CD4-positive, CD25-positive, alpha-beta regulatory T cell (primary cell): Measurements from ENCODE around the gene SLC9A9. TPM values are rescaled to one million over a fixed set of nuclear protein-coding genes. Genes with fewer than 3 reads are reported as not detected.

Experiments
- ATAC-seq, 2 donors: fragments of 150-1000 bp; cut with Tn5 transposase; one replicate each; pipeline ENCODE4 v1.10.0; 2021; ENCODE audit warnings: low read depth in 2 of 2, moderate number of reproducible peaks in 2 of 2, moderate library complexity in 1 of 2
- DNase-seq, 3 donors: peaks; one replicate each; pipeline versions ENCODE4 v3.0.0 to v3.0.0-alpha.2; 2012 to 2022; ENCODE audit warnings: mixed read lengths in 1 of 3
- H3K27ac ChIP-seq: one replicate; pipeline ENCODE4 v1.7.0; 2013; ENCODE audit warnings: mild to moderate bottlenecking, low read length; ENCODE audit not compliant: insufficient read depth, poor library complexity, severe bottlenecking
- H3K27me3 ChIP-seq: one replicate; pipeline ENCODE4 v1.7.0; 2013; ENCODE audit warnings: low read length; ENCODE audit not compliant: control insufficient read depth, insufficient read depth
- H3K36me3 ChIP-seq: one replicate; pipeline ENCODE4 v1.7.0; 2013; ENCODE audit warnings: mild to moderate bottlenecking, low read length, moderate library complexity; ENCODE audit not compliant: control insufficient read depth, insufficient read depth
- H3K4me1 ChIP-seq: 2 replicates; pipeline ENCODE4 v1.7.0; 2013; ENCODE audit warnings: mild to moderate bottlenecking, low read length; ENCODE audit not compliant: insufficient read depth, control insufficient read depth, poor library complexity, severe bottlenecking
- H3K4me3 ChIP-seq: one replicate; pipeline ENCODE4 v1.7.0; 2013; ENCODE audit warnings: low read depth, mild to moderate bottlenecking, low read length, moderate library complexity
- H3K9me3 ChIP-seq, 2 experiments: 1 replicate in 1 of 2; 2 replicates in 1 of 2; pipeline ENCODE4 v1.7.0; 2013; ENCODE audit warnings: low read length in 2 of 2, mild to moderate bottlenecking in 1 of 2, moderate library complexity in 1 of 2; ENCODE audit not compliant: control insufficient read depth in 2 of 2
- H3K27ac Mint-ChIP-seq, 3 donors: one replicate each; pipeline ENCODE4 v1.8.0; 2020 to 2022; ENCODE audit warnings: mild to moderate bottlenecking in 3 of 3, mixed read lengths in 3 of 3, moderate library complexity in 2 of 3
- H3K27me3 Mint-ChIP-seq: one replicate; pipeline ENCODE4 v1.8.0; 2022; ENCODE audit warnings: mild to moderate bottlenecking, mixed read lengths
- H3K36me3 Mint-ChIP-seq: one replicate; pipeline ENCODE4 v1.8.0; 2020; ENCODE audit warnings: mixed read lengths
- H3K4me1 Mint-ChIP-seq, 4 donors: one replicate each; pipeline ENCODE4 v1.8.0; 2020 to 2022; ENCODE audit warnings: mixed read lengths in 4 of 4, mild to moderate bottlenecking in 1 of 4
- H3K4me3 Mint-ChIP-seq, 4 donors: one replicate each; pipeline ENCODE4 v1.8.0; 2020 to 2022; ENCODE audit warnings: mild to moderate bottlenecking in 4 of 4, mixed read lengths in 4 of 4, moderate library complexity in 3 of 4
- H3K9me3 Mint-ChIP-seq, 7 donors: one replicate each; pipeline ENCODE4 v1.8.0; 2020 to 2022; ENCODE audit warnings: mixed read lengths in 7 of 7, mild to moderate bottlenecking in 3 of 7, moderate library complexity in 2 of 7
- polyA plus RNA-seq, 4 donors: library from polyadenylated mRNA; unstranded; fragments of 300-500 nt; fragmentation: Illumina TruSeq; gene quantifications; one replicate each; pipeline ENCODE4 v1.2.3, GENCODE V29; 2021
- total RNA-seq: library from RNA; stranded (reverse); gene quantifications from one replicate; pipeline ENCODE4 v1.2.3, GENCODE V29; 2022

Gene SLC9A9
- total and polyA plus RNA-seq, 5 donors from 2014 or later: 31.7 to 49.3 (median 46.4) TPM

DNA sequence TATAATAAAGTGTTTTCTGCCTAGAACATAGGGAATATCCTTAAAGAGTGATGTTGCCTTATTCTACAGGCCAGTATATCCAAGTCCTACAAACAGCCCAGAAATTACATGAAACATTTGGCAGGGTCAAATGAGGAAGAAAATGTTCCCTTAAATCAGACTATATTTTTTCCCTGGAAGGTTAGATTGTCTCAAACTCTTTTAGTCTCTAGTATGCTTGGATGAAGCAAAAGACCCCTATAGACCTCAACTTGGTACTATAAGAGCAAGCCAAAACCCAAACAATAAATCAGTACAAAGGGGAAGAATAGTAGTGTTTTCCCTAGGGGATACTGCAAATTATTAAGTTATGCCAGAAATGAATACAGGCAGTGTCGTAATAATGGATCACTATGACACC lies 310.2 kb downstream of the SLC9A9 start:
- no peak for ATAC-seq
- H3K36me3 Mint-ChIP-seq: peaks cover 9% of the 10 kb centered on the region

GRCh38 chr3:143536817-143537535 lies 311.3 kb downstream of the SLC9A9 start:
- Histone ChIP-seq H3K4me1 (peaks cover 3% of the 10 kb centered on the region), H3K36me3 (no peaks in the 10 kb centered on the region), H3K27me3 (no peaks in the 10 kb centered on the region), H3K4me3 (no peak overlapping the region), H3K27ac (no peak overlapping the region), H3K9me3 (no peaks in the 10 kb centered on the region)
- H3K4me1 Mint-ChIP-seq: peaks cover 9 to 21% (median 15%) of the 10 kb centered on the region in 4 donors
- H3K4me3 Mint-ChIP-seq: no peak overlapping the region
- no peaks in the 10 kb centered on the region for H3K9me3 Mint-ChIP-seq
- peak overlapping the region in 1 of 3 donors; percentile 72 for H3K27ac Mint-ChIP-seq
- peaks cover 5% of the 10 kb centered on the region for H3K36me3 Mint-ChIP-seq
- H3K27me3 Mint-ChIP-seq: no peaks in the 10 kb centered on the region
- no peak for ATAC-seq
- DNase-seq: no peak

More for the DNA sequence above, 310.2 kb downstream of the SLC9A9 start:
- Histone ChIP-seq H3K27ac (no peak overlapping the region), H3K36me3 (no peaks in the 10 kb centered on the region), H3K27me3 (no peaks in the 10 kb centered on the region), H3K4me3 (no peak overlapping the region), H3K4me1 (peaks cover 3% of the 10 kb centered on the region), H3K9me3 (no peaks in the 10 kb centered on the region)
- Mint-ChIP-seq H3K27me3 (no peaks in the 10 kb centered on the region), H3K9me3 (no peaks in the 10 kb centered on the region), H3K27ac (no peak overlapping the region), H3K4me1 (peaks cover 7 to 21% (median 15%) of the 10 kb centered on the region in 4 donors), H3K4me3 (no peak overlapping the region)
- no peak for DNase-seq

GRCh38 chr3:143535994-143536784 lies 312.1 kb downstream of the SLC9A9 start:
- H3K4me3 ChIP-seq: no peak overlapping the region
- H3K9me3 ChIP-seq: no peaks in the 10 kb centered on the region
- H3K4me1 ChIP-seq: peaks cover 3% of the 10 kb centered on the region
- Mint-ChIP-seq H3K36me3 (peaks cover 5% of the 10 kb centered on the region), H3K4me1 (peaks cover 9 to 21% (median 15%) of the 10 kb centered on the region in 4 donors), H3K27ac (peak overlapping the region in 1 of 3 donors; percentile 1), H3K9me3 (no peaks in the 10 kb centered on the region), H3K4me3 (no peak overlapping the region), H3K27me3 (no peaks in the 10 kb centered on the region)
- DNase-seq: peak in 1 of 3 donors; percentile 47
- ATAC-seq: no peak
- H3K27me3 ChIP-seq: no peaks in the 10 kb centered on the region
- no peaks in the 10 kb centered on the region for H3K36me3 ChIP-seq
- no peak overlapping the region for H3K27ac ChIP-seq

- Mint-ChIP-seq H3K36me3 (peaks cover 18% of the 10 kb centered on the region), H3K27me3 (no peaks in the 10 kb centered on the region), H3K27ac (no peak overlapping the region), H3K4me3 (no peak overlapping the region), H3K9me3 (no peaks in the 10 kb centered on the region), H3K4me1 (peaks cover 9 to 31% (median 20%) of the 10 kb centered on the region in 4 donors)
- no peak overlapping the region for H3K27ac ChIP-seq
- no peak for ATAC-seq
- H3K4me1 ChIP-seq: peaks cover 3% of the 10 kb centered on the region
- H3K36me3 ChIP-seq: peaks cover 2% of the 10 kb centered on the region
- no peak overlapping the region for H3K4me3 ChIP-seq
- no peaks in the 10 kb centered on the region for H3K27me3 ChIP-seq
- no peaks in the 10 kb centered on the region for H3K9me3 ChIP-seq
- no peak for DNase-seq
These were observed 314.9 kb downstream of the SLC9A9 start for GRCh38 chr3:143533391-143533790.

- Histone ChIP-seq H3K27me3 (no peaks in the 10 kb centered on the region), H3K9me3 (no peaks in the 10 kb centered on the region), H3K4me1 (peaks cover 3% of the 10 kb centered on the region), H3K36me3 (peaks cover 2% of the 10 kb centered on the region), H3K27ac (no peak overlapping the region), H3K4me3 (no peak overlapping the region)
- H3K9me3 Mint-ChIP-seq: peaks cover 0 to 1% (median 0%) of the 10 kb centered on the region in 7 donors
- no peak for DNase-seq
- H3K27ac Mint-ChIP-seq: no peak overlapping the region
- no peaks in the 10 kb centered on the region for H3K27me3 Mint-ChIP-seq
- no peak for ATAC-seq
- H3K4me3 Mint-ChIP-seq: no peak overlapping the region
- H3K4me1 Mint-ChIP-seq: peaks cover 6 to 29% (median 18%) of the 10 kb centered on the region in 4 donors
- peaks cover 22% of the 10 kb centered on the region for H3K36me3 Mint-ChIP-seq
These were observed 316.2 kb downstream of the SLC9A9 start for GRCh38 chr3:143532091-143532490.

- H3K9me3 Mint-ChIP-seq: peaks cover 0 to 1% (median 0%) of the 10 kb centered on the region in 7 donors
- H3K27ac Mint-ChIP-seq: no peak overlapping the region
These were observed 317.2 kb downstream of the SLC9A9 start for GRCh38 chr3:143531101-143531500.

GRCh38 chr3:143529798-143530197 lies 318.5 kb downstream of the SLC9A9 start:
- Mint-ChIP-seq H3K27me3 (no peaks in the 10 kb centered on the region), H3K27ac (peak overlapping the region in 1 of 3 donors; percentile 39), H3K4me1 (peaks cover 0 to 16% (median 6%) of the 10 kb centered on the region in 4 donors), H3K36me3 (peaks cover 22% of the 10 kb centered on the region), H3K9me3 (peaks cover 0 to 3% (median 0%) of the 10 kb centered on the region in 7 donors), H3K4me3 (no peak overlapping the region)
- no peaks in the 10 kb centered on the region for H3K4me1 ChIP-seq
- H3K27me3 ChIP-seq: no peaks in the 10 kb centered on the region
- ATAC-seq (no peak), DNase-seq (no peak)
- H3K4me3 ChIP-seq: no peak overlapping the region
- no peaks in the 10 kb centered on the region for H3K9me3 ChIP-seq
- no peak overlapping the region for H3K27ac ChIP-seq
- H3K36me3 ChIP-seq: peaks cover 7% of the 10 kb centered on the region

More at GRCh38 chr3:143531101-143531500, 317.2 kb downstream of the SLC9A9 start:
- H3K27me3 Mint-ChIP-seq: no peaks in the 10 kb centered on the region
- ATAC-seq (no peak), DNase-seq (no peak)
- peaks cover 2% of the 10 kb centered on the region for H3K36me3 ChIP-seq
- peaks cover 2 to 19% (median 10%) of the 10 kb centered on the region in 4 donors for H3K4me1 Mint-ChIP-seq
- H3K36me3 Mint-ChIP-seq: peaks cover 22% of the 10 kb centered on the region
- no peak overlapping the region for H3K4me3 ChIP-seq
- H3K27ac ChIP-seq: no peak overlapping the region
- no peaks in the 10 kb centered on the region for H3K9me3 ChIP-seq
- no peaks in the 10 kb centered on the region for H3K4me1 ChIP-seq
- H3K27me3 ChIP-seq: no peaks in the 10 kb centered on the region
- no peak overlapping the region for H3K4me3 Mint-ChIP-seq
